DOHH2 (cell line): ENCODE data around the gene AXDND1.
A peak's percentile ranks its signal among the peaks of the same experiment; 100 is the strongest.
"Not testable (repeated sequence)": the region's sequence is repeated elsewhere in the genome, so short reads cannot be mapped to it uniquely, and the experiment has no call there.

Experiments
- H3F3A ChIP-seq: fragments of 200-600 bp; sonication (generic), shearing (Covaris generic); 2 replicates; pipeline ENCODE4 v1.6.0; 2016; ENCODE audit warnings: antibody characterized with exemption, mild to moderate bottlenecking; ENCODE audit not compliant: control insufficient read depth, insufficient read depth
- H3K27ac ChIP-seq: fragments of 200-600 bp; sonication (generic); 2 replicates; pipeline ENCODE4 v1.5.1; 2014; ENCODE audit warnings: low read depth, mild to moderate bottlenecking, low read length, moderate library complexity
- H3K27me3 ChIP-seq: fragments of 200-600 bp; sonication (generic); 2 replicates; pipeline ENCODE4 v1.6.1; 2014; ENCODE audit warnings: mild to moderate bottlenecking, low read length, mixed read lengths; ENCODE audit not compliant: control insufficient read depth
- H3K36me3 ChIP-seq: fragments of 200-600 bp; sonication (generic); 2 replicates; pipeline ENCODE4 v1.6.1; 2014; ENCODE audit warnings: mild to moderate bottlenecking, low read length, moderate library complexity, mixed read lengths; ENCODE audit not compliant: control insufficient read depth
- H3K4me1 ChIP-seq: fragments of 200-600 bp; sonication (generic); 2 replicates; pipeline ENCODE4 v1.6.1; 2014; ENCODE audit warnings: mild to moderate bottlenecking, low read length, mixed read lengths; ENCODE audit not compliant: control insufficient read depth
- H3K4me2 ChIP-seq: fragments of 200-600 bp; sonication (generic); 2 replicates; pipeline ENCODE4 v1.6.0; 2014; ENCODE audit warnings: mild to moderate bottlenecking, low read length, moderate library complexity
- H3K4me3 ChIP-seq: fragments of 200-600 bp; sonication (generic); 2 replicates; pipeline ENCODE4 v1.5.1; 2014; ENCODE audit warnings: mild to moderate bottlenecking, low read length, mixed read lengths
- H3K79me2 ChIP-seq: fragments of 200-600 bp; sonication (generic); 2 replicates; pipeline ENCODE4 v1.6.1; 2014; ENCODE audit warnings: mild to moderate bottlenecking, low read length, mixed read lengths; ENCODE audit not compliant: control insufficient read depth
- H3K9me2 ChIP-seq: fragments of 200-600 bp; sonication (generic); replicated peaks from 2 replicates; pipeline ENCODE4 v1.6.1; 2014; ENCODE audit warnings: mild to moderate bottlenecking, low read length, mixed read lengths; ENCODE audit not compliant: control insufficient read depth
- H3K9me3 ChIP-seq: fragments of 200-600 bp; sonication (generic); 2 replicates; pipeline ENCODE4 v1.6.1; 2014; ENCODE audit warnings: antibody characterized with exemption, low read length, mixed read lengths; ENCODE audit not compliant: control insufficient read depth, insufficient read depth
- H4K20me1 ChIP-seq: fragments of 200-600 bp; sonication (generic); 2 replicates; pipeline ENCODE4 v1.6.0; 2014; ENCODE audit warnings: low read depth, mild to moderate bottlenecking, antibody characterized with exemption, low read length, moderate library complexity; ENCODE audit not compliant: control insufficient read depth, insufficient read depth
- EZH2phosphoT487 ChIP-seq: fragments of 200-600 bp; sonication (generic); IDR thresholded peaks from 2 replicates; pipeline ENCODE4 v1.6.1; 2017; ENCODE audit warnings: borderline replicate concordance, mild to moderate bottlenecking, antibody characterized with exemption, low read length, moderate library complexity, mixed read lengths
- TF ChIP-seq, protein P1 (sequence below): fragments of 200-600 bp; sonication (generic); IDR thresholded peaks from one replicate; pipeline ENCODE4 v1.5.1; 2014; ENCODE audit warnings: antibody characterized with exemption, mild to moderate bottlenecking, low read depth, low read length; ENCODE audit not compliant: poor library complexity, severe bottlenecking

The AXDND1 gene

DNA sequence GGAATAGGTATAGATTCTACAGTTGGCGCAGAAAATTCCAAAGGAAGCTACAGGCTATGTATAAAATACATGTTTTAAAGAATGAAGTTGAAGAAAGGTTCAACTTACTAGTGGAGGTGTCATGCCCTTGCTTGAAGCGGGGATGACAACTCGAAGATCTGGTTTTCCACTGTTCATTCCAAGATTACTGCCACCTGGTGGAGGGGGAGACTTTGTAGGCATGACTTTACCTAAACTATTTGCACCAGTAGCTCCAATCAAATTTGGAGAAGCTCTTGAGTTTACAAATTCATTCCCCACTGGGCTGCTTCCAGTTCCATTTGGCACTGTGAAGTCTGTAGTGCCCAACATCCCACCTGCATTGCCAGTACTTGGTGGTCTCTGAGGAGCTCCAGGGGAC, 81.7 kb downstream of the AXDND1 start:
- Histone ChIP-seq H3K27me3 (peaks cover 9% of the 10 kb centered on the region; the same call in 1 of the 2 replicates), H3K79me2 (no peaks in the 10 kb centered on the region), H3K9me3 (no peaks in the 10 kb centered on the region), H4K20me1 (no peaks in the 10 kb centered on the region), H3K9me2 (no peaks in the 10 kb centered on the region), H3K4me2 (no peak overlapping the region), H3K36me3 (no peaks in the 10 kb centered on the region), H3F3A (no peaks in the 10 kb centered on the region), H3K4me1 (no peaks in the 10 kb centered on the region), H3K4me3 (no peak overlapping the region), H3K27ac (no peak overlapping the region)
- TF ChIP-seq, protein P1, sequence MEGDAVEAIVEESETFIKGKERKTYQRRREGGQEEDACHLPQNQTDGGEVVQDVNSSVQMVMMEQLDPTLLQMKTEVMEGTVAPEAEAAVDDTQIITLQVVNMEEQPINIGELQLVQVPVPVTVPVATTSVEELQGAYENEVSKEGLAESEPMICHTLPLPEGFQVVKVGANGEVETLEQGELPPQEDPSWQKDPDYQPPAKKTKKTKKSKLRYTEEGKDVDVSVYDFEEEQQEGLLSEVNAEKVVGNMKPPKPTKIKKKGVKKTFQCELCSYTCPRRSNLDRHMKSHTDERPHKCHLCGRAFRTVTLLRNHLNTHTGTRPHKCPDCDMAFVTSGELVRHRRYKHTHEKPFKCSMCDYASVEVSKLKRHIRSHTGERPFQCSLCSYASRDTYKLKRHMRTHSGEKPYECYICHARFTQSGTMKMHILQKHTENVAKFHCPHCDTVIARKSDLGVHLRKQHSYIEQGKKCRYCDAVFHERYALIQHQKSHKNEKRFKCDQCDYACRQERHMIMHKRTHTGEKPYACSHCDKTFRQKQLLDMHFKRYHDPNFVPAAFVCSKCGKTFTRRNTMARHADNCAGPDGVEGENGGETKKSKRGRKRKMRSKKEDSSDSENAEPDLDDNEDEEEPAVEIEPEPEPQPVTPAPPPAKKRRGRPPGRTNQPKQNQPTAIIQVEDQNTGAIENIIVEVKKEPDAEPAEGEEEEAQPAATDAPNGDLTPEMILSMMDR = peak; percentile 50
- TF ChIP-seq EZH2phosphoT487 = no peak

DNA sequence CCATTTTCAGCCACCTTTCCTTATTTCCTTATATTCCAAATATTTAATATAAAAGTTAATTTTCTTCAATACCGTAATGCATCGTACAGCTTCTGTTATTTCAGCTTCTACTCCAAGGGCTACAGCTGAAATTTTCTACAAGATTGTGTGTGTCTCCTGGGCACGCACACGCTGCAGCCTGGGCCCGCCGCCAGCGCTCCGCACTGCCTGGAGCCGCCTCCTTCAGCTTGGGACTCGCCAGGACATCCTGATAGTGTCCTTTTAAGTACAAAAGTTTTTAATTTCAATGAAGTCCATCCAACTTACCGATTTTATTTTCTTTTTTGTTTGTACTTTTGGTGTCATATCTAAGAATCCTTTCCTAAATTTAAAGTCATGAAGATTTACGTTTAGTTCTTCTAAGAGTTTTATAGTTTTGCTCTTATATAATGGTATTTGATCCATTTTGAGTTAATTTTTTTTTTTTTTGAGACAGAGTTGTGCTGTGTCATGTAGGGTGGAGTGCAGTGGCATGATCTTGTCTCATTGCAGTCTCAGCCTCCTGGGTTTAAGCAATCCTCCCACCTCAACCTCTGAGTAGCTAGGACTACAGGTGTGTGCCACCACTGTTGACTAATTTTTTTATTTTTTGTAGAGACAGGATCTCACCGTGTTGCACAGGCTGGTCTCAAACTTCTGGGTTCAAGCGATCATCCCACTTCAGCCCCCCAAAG, 82.8 kb downstream of the AXDND1 start:
- H3K4me1 ChIP-seq = no peaks in the 10 kb centered on the region
- H3K27me3 ChIP-seq = peaks cover 9% of the 10 kb centered on the region; the same call in 1 of the 2 replicates
- no peaks in the 10 kb centered on the region for H3F3A ChIP-seq
- H3K4me2 ChIP-seq = no peak overlapping the region
- no peaks in the 10 kb centered on the region for H3K9me2 ChIP-seq
- H3K9me3 ChIP-seq = no peaks in the 10 kb centered on the region
- no peaks in the 10 kb centered on the region for H3K79me2 ChIP-seq
- no peak overlapping the region for H3K4me3 ChIP-seq
- no peaks in the 10 kb centered on the region for H4K20me1 ChIP-seq
- no peaks in the 10 kb centered on the region for H3K36me3 ChIP-seq
- H3K27ac ChIP-seq = no peak overlapping the region
- TF ChIP-seq, protein P1 = no peak
- TF ChIP-seq EZH2phosphoT487 = no peak

DNA sequence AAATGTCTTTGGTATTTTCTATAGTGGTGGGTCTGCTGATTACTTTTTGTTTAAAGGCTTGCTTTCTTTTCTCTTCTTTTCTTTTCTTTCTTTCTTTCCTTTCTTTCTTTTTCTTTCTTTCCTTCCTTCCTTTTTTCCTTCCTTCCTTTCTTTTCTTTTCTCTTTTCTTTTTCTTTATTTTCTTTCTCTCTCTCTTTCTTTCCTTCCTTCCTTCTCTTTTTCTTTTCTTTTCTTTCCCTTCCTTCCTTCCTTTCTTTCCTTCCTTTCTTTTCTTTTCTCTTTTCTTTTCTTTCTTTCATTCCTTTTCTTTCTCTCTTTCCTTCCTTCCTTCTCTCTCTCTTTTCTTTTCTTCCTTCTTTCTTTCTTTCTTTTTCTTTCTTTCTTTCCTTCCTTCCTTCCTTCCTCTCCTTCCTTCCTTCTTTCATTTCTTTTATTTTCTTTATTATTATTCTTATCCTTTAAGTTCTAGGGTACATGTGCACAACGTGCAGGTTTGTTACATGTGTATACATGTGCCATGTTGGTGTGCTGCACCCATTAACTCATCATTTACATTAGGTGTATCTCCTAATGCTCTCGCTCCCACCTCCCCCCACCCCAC, 93.9 kb downstream of the AXDND1 start:
- H3K27me3 ChIP-seq, H3K9me3 ChIP-seq, H3K36me3 ChIP-seq, H3F3A ChIP-seq, H3K4me1 ChIP-seq, H3K4me2 ChIP-seq, H3K27ac ChIP-seq, H3K9me2 ChIP-seq, H4K20me1 ChIP-seq, H3K79me2 ChIP-seq, H3K4me3 ChIP-seq: not testable (repeated sequence)

DNA sequence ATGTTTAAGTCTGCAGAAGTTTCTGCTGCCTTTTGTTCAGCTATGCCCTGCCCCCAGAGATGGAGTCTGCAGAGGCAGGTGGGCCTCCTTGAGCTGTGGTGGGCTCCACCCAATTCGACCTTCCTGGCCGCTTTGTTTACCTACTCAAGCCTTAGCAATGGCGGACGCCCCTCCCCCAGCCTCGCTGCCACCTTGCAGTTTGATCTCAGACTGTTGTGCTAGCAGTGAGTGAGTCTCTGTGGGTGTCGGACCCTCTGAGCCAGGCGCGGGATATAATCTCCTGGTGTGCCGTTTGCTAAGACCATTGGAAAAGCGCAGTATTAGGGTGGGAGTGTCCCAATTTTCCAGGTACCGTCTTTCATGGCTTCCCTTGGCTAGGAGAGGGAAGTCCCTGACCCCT, 99.9 kb downstream of the AXDND1 start:
- H3K79me2 ChIP-seq, H3K36me3 ChIP-seq, H4K20me1 ChIP-seq, H3K27me3 ChIP-seq, H3K27ac ChIP-seq, H3K4me2 ChIP-seq, H3K9me2 ChIP-seq, H3K4me1 ChIP-seq, H3K4me3 ChIP-seq, H3K9me3 ChIP-seq, H3F3A ChIP-seq: not testable (repeated sequence)
